Keratinocyte (primary cell): Measurements from ENCODE around the gene FGF19. TPM values are rescaled to one million over a fixed set of nuclear protein-coding genes. Genes with fewer than 3 reads are reported as not detected.

Experiments
- DNase-seq: peaks from one replicate; pipeline ENCODE4 v3.0.0-alpha.2; 2011; ENCODE audit warnings: low read depth, missing footprints, low spot score
- FAIRE-seq: peaks from 2 replicates; lab custom pipeline; 2011; peaks lifted over from hg19 to GRCh38; lab: Jason Lieb, UNC
- H2AFZ ChIP-seq: 2 replicates; pipeline ENCODE4 v1.6.0; 2012; ENCODE audit warnings: low read length, control low read depth, inconsistent platforms; ENCODE audit not compliant: control insufficient read depth
- H3K27ac ChIP-seq: 2 replicates; pipeline ENCODE4 v1.5.1; 2011; ENCODE audit warnings: low read length; ENCODE audit not compliant: control insufficient read depth, insufficient read depth
- H3K27me3 ChIP-seq: 3 replicates; pipeline ENCODE4 v1.6.0; 2011; ENCODE audit warnings: low read length; ENCODE audit not compliant: control insufficient read depth, insufficient read depth; ENCODE audit errors: extremely low read depth
- H3K36me3 ChIP-seq, 2 experiments: 2 replicates in 1 of 2; 3 replicates in 1 of 2; pipeline ENCODE4 v1.5.1; 2011; ENCODE audit warnings: low read length in 2 of 2, mild to moderate bottlenecking in 1 of 2; ENCODE audit not compliant: control insufficient read depth in 2 of 2, insufficient read depth in 2 of 2; ENCODE audit errors: extremely low read depth in 1 of 2
- H3K4me1 ChIP-seq: 3 replicates; pipeline ENCODE4 v1.5.1; 2011; ENCODE audit warnings: low read length; ENCODE audit not compliant: control insufficient read depth, insufficient read depth; ENCODE audit errors: extremely low read depth
- H3K4me2 ChIP-seq: 3 replicates; pipeline ENCODE4 v1.6.0; 2011; ENCODE audit warnings: low read depth, low read length; ENCODE audit not compliant: control insufficient read depth, insufficient read depth; ENCODE audit errors: extremely low read depth
- H3K4me3 ChIP-seq, 3 experiments: fragments of 200-600 bp in 1 of 3; sonication (generic) in 1 of 3; 2 replicates in 2 of 3; 3 replicates in 1 of 3; pipeline ENCODE4 v1.5.1; 2011 to 2016; ENCODE audit warnings: low read length in 3 of 3, mild to moderate bottlenecking in 3 of 3, control low read depth in 2 of 3, inconsistent platforms in 1 of 3, low read depth in 1 of 3, mixed read lengths in 1 of 3, mixed run types in 1 of 3, moderate library complexity in 1 of 3; ENCODE audit not compliant: control insufficient read depth in 2 of 3, insufficient read depth in 2 of 3; ENCODE audit errors: extremely low read depth in 1 of 3
- H3K79me2 ChIP-seq: 2 replicates; pipeline ENCODE4 v1.6.0; 2012; ENCODE audit warnings: low read length; ENCODE audit not compliant: control insufficient read depth, insufficient read depth
- H3K9ac ChIP-seq: 3 replicates; pipeline ENCODE4 v1.6.0; 2011; ENCODE audit warnings: low read length; ENCODE audit not compliant: control insufficient read depth, insufficient read depth; ENCODE audit errors: extremely low read depth
- H3K9me1 ChIP-seq: 3 replicates; pipeline ENCODE4 v1.6.0; 2011; ENCODE audit warnings: low read length; ENCODE audit not compliant: control insufficient read depth, insufficient read depth; ENCODE audit errors: extremely low read depth
- H3K9me3 ChIP-seq: 2 replicates; pipeline ENCODE4 v1.5.1; 2012; ENCODE audit warnings: low read depth, low read length; ENCODE audit not compliant: control insufficient read depth
- H4K20me1 ChIP-seq: 3 replicates; pipeline ENCODE4 v1.6.0; 2011; ENCODE audit warnings: low read length; ENCODE audit not compliant: control insufficient read depth, insufficient read depth; ENCODE audit errors: extremely low read depth
- EZH2 ChIP-seq: IDR thresholded peaks from one replicate; pipeline ENCODE4 v1.6.1; 2012; ENCODE audit warnings: inconsistent platforms, mild to moderate bottlenecking, low read length, moderate library complexity
- dilution Hi-C: fragments of 300-500 bp; cut with MboI; formaldehyde crosslinking; loops from one replicate; pipeline ENCODE4 v1.7.0; 2020; ENCODE audit warnings: low sequenced_read_pairs; ENCODE audit not compliant: extremely low pct_ligation_motif_present
- polyA plus RNA-seq, 5 experiments: library from polyadenylated mRNA; depleted of rRNA in 3 of 5; stranded (reverse) in 3 of 5; stranded (forward) in 1 of 5; unstranded in 1 of 5; fragments of >200 nt; gene quantifications; 1 replicate in 1 of 5; 2 replicates in 3 of 5; 3 replicates in 1 of 5; pipeline versions ENCODE4 v1.2.1 to v1.2.3, GENCODE V29; 2011 to 2012; ENCODE audit warnings: missing spikeins in 2 of 5, low read depth in 1 of 5, low replicate concordance in 1 of 5
- TF ChIP-seq, protein P1 (sequence below), 3 experiments: IDR thresholded peaks in 1 of 3; conservative IDR thresholded peaks in 1 of 3; optimal IDR thresholded peaks in 1 of 3; 2 replicates in 2 of 3; 3 replicates in 1 of 3; pipeline versions ENCODE3 to v1.5.1; 2011; ENCODE audit warnings: low read length in 3 of 3, mild to moderate bottlenecking in 3 of 3, moderate library complexity in 2 of 3, control low read depth in 1 of 3, inconsistent platforms in 1 of 3; ENCODE audit not compliant: insufficient read depth in 2 of 3; ENCODE audit errors: extremely low read depth in 1 of 3

The FGF19 gene
- polyA plus RNA-seq, 1 donor (not counting 4 experiments of a cell fraction or from before 2014, with no cell fraction given) = 0.08 TPM

DNA sequence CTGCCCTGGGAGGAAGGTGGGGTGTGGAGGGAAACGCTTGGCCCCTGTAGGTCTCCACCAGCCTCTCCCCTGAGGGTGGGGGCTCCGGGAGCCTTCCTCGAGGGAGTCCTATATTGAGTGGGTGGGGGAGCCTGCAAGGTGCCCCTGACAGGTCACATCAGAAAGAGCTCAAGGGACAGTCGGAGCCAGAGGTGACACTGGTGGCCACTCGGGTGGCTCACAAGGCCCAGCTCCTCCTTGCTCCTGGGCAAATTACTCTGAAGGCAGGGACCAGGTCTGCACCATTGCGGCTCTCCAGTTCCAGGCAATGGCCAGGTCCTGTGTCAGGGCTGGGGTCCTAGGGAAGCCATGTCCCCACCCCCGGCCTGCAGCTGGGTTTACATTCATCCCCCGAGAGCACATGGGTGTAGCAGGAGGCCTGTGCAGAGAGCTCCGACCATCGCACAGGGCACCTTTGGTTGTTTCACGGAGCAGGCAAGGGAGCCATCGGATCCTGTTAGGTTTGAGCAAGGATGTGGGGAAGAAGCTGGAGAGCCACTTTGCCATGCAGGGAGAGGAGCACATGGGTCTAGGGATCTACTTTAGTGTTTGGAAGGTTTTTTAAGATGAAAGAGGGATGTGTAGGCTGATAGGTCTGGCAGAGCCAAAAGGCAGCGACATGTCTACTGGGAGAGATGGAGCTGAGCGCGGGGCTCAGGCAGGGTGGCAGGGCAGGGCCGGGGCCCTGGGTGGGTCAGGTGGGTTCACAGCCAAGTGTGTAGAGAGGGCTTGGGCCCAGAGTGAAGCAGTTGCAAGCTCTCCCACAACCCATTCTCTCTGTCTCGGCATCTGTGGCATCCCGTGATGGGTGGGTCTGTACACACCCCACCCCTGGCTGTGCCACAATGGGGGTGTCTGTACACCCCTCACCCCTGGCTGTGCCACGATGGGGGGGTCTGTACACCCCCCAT lies 48.1 kb downstream of the FGF19 start:
- TF ChIP-seq, protein P1, sequence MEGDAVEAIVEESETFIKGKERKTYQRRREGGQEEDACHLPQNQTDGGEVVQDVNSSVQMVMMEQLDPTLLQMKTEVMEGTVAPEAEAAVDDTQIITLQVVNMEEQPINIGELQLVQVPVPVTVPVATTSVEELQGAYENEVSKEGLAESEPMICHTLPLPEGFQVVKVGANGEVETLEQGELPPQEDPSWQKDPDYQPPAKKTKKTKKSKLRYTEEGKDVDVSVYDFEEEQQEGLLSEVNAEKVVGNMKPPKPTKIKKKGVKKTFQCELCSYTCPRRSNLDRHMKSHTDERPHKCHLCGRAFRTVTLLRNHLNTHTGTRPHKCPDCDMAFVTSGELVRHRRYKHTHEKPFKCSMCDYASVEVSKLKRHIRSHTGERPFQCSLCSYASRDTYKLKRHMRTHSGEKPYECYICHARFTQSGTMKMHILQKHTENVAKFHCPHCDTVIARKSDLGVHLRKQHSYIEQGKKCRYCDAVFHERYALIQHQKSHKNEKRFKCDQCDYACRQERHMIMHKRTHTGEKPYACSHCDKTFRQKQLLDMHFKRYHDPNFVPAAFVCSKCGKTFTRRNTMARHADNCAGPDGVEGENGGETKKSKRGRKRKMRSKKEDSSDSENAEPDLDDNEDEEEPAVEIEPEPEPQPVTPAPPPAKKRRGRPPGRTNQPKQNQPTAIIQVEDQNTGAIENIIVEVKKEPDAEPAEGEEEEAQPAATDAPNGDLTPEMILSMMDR (optimal IDR thresholded peaks at IDR 0.05 in 1 of 3, IDR thresholded peaks at IDR 0.05 in 1 of 3, conservative IDR thresholded peaks at IDR 0.05 in 1 of 3; ENCODE audit: extremely low read depth in 1 of 3, insufficient read depth in 2 of 3, low read length in 3 of 3) = no peak
- no peak for TF ChIP-seq EZH2
- dilution Hi-C loops = no loop called here
- Histone ChIP-seq H2AFZ (no peak overlapping the region), H3K4me3 (no peak overlapping the region), H3K4me1 (no peaks in the 10 kb centered on the region), H3K36me3 (peaks cover 9 to 14% of the 10 kb centered on the region in 2 experiments), H3K9ac (no peak overlapping the region), H3K79me2 (no peaks in the 10 kb centered on the region), H3K9me3 (no peaks in the 10 kb centered on the region), H3K27ac (no peak overlapping the region), H3K4me2 (no peak overlapping the region), H3K9me1 (no peaks in the 10 kb centered on the region), H3K27me3 (no peaks in the 10 kb centered on the region), H4K20me1 (no peaks in the 10 kb centered on the region)
- DNase-seq = no peak
- no peak for FAIRE-seq

DNA sequence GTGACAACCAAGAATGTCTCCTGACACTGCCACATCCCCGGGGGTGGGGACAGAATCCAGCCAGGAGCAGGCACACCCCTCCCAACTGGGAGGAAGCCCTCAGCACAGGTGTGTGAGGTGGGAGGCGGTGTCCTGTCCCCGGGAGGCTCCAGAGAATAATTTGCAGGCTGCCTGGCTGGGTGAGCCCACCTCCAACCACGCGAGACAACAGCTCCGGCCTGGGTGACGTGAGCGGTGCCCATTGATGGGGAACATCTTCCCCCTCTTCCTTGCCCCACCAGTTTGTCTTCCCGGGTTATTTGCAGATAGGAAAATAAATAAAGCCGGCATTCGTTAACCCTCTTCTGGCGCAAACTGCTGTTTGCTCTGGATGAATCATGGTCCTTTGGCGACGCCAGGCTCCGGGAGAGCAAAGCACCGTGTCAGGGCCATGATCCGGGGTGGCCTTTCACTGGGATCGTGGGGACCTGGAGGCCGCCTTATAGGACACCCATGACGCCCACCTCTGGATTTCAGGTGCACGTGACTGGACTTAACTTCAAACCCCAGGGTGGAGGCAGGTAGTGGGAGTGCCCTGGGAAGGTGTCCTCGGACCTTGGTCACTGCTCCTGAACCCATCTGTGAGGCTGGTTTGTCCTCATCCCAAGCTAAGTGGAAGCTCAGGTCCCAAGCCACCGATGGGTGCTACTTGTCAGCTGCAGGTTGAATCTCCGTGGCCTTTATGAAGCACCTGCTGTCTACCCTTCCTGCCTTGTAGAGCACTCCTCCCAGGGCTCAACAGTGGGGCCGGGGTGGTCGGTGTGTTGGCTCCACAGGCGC lies 49.0 kb downstream of the FGF19 start:
- no peaks in the 10 kb centered on the region for H3K27me3 ChIP-seq
- dilution Hi-C loops = no loop called here
- peaks cover under 1% of the 10 kb centered on the region for H4K20me1 ChIP-seq
- peaks cover 2% of the 10 kb centered on the region for H3K79me2 ChIP-seq
- no peak overlapping the region for H3K4me2 ChIP-seq
- DNase-seq (no peak), FAIRE-seq (no peak)
- H3K9me1 ChIP-seq = no peaks in the 10 kb centered on the region
- no peaks in the 10 kb centered on the region for H3K9me3 ChIP-seq
- TF ChIP-seq, protein P1 (optimal IDR thresholded peaks at IDR 0.05 in 1 of 3, IDR thresholded peaks at IDR 0.05 in 1 of 3, conservative IDR thresholded peaks at IDR 0.05 in 1 of 3; ENCODE audit: extremely low read depth in 1 of 3, insufficient read depth in 2 of 3, low read length in 3 of 3) = peak in 1 of 3 experiments; percentile 3
- no peak for TF ChIP-seq EZH2
- no peak overlapping the region for H3K9ac ChIP-seq
- H3K27ac ChIP-seq = no peak overlapping the region
- H2AFZ ChIP-seq = no peak overlapping the region
- no peak overlapping the region for H3K4me3 ChIP-seq
- H3K36me3 ChIP-seq = peaks cover 14 to 19% of the 10 kb centered on the region in 2 experiments
- no peaks in the 10 kb centered on the region for H3K4me1 ChIP-seq
